BE2C (cell line): Measurements from ENCODE around the gene RBM38.

Experiments
- DNase-seq: peaks from one replicate; pipeline ENCODE4 v3.0.0-alpha.2; 2020
- H3K27me3 ChIP-seq: fragments of 250-450 bp; sonication (Bioruptor Pico); 2 replicates; pipeline ENCODE4 v1.5.1; 2020; ENCODE audit warnings: mild to moderate bottlenecking
- H3K36me3 ChIP-seq: fragments of 250-450 bp; sonication (Bioruptor Pico); 2 replicates; pipeline ENCODE4 v1.5.1; 2020; ENCODE audit warnings: mild to moderate bottlenecking
- H3K4me1 ChIP-seq: fragments of 250-450 bp; sonication (Bioruptor Pico); 2 replicates; pipeline ENCODE4 v1.5.1; 2020
- H3K4me3 ChIP-seq: 2 replicates; pipeline ENCODE4 v1.5.1; 2011; ENCODE audit warnings: low read depth, low read length
- H3K9me3 ChIP-seq: fragments of 250-450 bp; sonication (Bioruptor Pico); 2 replicates; pipeline ENCODE4 v1.5.1; 2020
- TF ChIP-seq, protein P1 (sequence below): IDR thresholded peaks from 2 replicates; pipeline ENCODE4 v1.5.1; 2012; ENCODE audit warnings: mild to moderate bottlenecking, low read depth, low read length

Gene RBM38

DNA sequence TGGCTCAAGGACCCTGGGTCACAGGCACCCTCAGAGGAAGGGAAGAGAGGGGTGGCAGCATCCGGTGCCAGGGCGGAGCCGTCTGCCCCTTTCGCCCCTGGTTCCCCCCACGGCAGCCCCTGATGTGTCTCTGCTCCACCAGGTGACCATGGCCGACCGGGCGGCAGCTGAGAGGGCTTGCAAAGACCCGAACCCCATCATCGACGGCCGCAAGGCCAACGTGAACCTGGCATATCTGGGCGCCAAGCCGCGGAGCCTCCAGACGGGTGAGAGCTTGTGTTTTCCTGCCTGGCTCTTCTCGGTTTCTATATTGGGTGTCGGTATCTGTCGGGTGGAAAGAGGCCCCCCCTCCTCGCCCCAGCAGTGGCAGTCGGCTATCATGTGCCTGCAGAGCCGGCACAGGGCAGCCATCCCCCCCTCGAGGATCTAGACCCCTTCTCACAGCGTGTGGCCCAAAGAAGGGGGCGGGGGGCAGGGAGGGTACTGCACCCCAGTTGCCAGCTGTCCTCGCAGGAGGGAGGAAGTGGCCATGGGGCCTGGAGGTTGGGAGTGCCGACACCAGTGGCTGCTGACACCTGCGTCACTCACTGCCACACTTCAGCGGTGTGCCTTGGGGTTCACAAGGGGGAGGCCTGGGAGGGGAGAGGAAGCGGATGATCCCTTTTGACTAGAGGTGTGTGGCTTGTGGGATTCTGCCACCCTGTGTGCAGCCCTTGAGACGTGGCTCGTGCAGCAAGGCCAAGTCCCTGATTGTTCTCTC, 1.5 kb downstream of the RBM38 start:
- peaks cover 4% of the 10 kb centered on the region for H3K4me1 ChIP-seq
- peaks cover 3% of the 10 kb centered on the region; the same call in 1 of the 2 replicates for H3K9me3 ChIP-seq
- H3K36me3 ChIP-seq, result peaks cover 25% of the 10 kb centered on the region
- TF ChIP-seq, protein P1, sequence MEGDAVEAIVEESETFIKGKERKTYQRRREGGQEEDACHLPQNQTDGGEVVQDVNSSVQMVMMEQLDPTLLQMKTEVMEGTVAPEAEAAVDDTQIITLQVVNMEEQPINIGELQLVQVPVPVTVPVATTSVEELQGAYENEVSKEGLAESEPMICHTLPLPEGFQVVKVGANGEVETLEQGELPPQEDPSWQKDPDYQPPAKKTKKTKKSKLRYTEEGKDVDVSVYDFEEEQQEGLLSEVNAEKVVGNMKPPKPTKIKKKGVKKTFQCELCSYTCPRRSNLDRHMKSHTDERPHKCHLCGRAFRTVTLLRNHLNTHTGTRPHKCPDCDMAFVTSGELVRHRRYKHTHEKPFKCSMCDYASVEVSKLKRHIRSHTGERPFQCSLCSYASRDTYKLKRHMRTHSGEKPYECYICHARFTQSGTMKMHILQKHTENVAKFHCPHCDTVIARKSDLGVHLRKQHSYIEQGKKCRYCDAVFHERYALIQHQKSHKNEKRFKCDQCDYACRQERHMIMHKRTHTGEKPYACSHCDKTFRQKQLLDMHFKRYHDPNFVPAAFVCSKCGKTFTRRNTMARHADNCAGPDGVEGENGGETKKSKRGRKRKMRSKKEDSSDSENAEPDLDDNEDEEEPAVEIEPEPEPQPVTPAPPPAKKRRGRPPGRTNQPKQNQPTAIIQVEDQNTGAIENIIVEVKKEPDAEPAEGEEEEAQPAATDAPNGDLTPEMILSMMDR, result no peak
- peak overlapping the region; percentile 54 for H3K4me3 ChIP-seq
- DNase-seq, result no peak
- H3K27me3 ChIP-seq, result no peaks in the 10 kb centered on the region

DNA sequence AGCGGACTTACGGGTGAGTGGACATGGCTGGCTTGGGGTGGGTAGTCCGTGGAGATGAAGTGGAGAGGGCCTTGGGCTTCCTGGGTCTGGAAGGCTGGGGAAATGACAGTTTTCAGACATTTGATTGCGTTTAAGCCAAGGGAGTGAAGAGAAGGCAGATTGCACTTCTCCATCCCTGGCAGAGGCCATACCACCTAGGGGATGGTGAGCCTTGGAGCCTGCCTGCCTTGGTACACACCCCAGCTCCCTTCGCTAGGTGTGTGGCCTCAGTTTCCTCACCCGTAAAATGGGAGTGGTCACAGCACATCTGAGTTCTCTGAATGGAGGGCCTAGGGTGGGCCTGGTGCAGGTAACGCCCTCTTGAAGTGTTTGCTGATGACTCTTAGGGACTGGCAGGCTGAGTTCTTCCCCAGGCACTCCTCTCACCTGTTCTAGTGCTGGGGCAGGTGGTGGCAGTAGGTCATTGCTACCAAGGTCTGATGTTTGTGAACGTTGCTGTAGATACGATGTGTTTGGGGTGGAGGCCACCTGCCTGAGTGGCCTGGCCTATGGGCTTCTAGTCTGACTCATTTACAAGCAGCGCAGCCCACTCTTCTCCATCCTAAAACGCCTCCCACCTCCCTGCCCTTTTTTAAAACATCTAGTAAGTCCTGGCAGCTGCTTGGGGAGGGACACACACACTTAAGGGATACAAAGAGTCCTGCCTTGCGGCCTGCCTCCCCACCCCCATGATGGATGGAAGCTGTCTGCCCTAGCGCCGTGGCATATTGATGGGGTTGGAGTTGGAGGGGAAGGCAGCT, 2.3 kb downstream of the RBM38 start:
- Histone ChIP-seq H3K27me3 (no peaks in the 10 kb centered on the region), H3K4me3 (no peak overlapping the region), H3K36me3 (peaks cover 25% of the 10 kb centered on the region), H3K4me1 (peaks cover 9% of the 10 kb centered on the region), H3K9me3 (peaks cover 3% of the 10 kb centered on the region; the same call in 1 of the 2 replicates)
- no peak for DNase-seq
- TF ChIP-seq, protein P1, result no peak

DNA sequence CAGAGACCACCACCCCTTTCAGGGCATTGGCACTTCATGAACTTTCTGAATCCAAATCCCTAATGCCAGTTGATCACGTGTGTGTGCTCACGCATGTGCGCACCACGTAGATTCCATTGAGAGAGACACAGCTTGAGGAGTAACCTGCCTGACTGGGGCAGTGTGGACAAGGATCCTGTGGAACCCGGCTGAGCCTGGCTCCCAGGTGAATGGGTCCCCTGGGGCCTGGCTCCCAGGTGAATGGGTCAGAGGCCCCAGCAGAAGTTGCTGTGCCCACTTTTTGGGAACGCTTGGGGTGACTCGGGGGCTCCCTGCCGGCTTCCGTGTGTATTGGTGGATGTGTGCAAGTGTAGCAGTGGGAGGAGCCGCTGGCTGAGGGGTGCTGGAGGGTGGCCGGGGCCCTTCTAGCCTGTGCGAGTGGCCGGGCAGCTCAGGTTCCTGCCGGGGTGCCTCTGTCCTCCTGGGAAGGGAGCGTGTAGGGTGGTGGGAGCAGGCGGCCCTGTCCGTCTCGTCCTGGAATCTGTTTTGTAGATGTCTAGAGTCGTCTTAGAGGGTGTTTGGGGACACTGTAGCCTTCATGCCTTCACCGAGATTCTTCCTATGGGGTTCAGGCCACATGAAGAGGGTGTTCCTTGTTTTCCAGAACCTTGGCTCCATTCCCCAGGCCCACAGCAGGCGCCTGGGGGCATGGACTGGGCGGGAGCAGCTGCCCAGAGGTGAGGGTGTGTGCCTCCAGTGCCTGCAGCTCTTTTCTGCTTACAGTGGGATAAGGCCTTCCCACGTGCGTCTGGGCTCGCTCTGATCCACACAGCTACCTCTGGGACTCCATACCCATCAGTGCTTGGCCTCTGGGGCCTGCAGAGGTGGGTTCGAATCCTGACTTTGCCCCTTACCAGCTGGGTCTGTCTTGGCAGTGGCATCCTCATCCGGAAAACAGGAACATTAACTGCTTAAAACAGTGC, 3.2 kb downstream of the RBM38 start:
- peaks cover 10% of the 10 kb centered on the region for H3K4me1 ChIP-seq
- H3K9me3 ChIP-seq, result peaks cover 3% of the 10 kb centered on the region; the same call in 1 of the 2 replicates
- H3K4me3 ChIP-seq, result no peak overlapping the region
- TF ChIP-seq, protein P1, result no peak
- no peaks in the 10 kb centered on the region for H3K27me3 ChIP-seq
- no peak for DNase-seq
- peaks cover 25% of the 10 kb centered on the region for H3K36me3 ChIP-seq

DNA sequence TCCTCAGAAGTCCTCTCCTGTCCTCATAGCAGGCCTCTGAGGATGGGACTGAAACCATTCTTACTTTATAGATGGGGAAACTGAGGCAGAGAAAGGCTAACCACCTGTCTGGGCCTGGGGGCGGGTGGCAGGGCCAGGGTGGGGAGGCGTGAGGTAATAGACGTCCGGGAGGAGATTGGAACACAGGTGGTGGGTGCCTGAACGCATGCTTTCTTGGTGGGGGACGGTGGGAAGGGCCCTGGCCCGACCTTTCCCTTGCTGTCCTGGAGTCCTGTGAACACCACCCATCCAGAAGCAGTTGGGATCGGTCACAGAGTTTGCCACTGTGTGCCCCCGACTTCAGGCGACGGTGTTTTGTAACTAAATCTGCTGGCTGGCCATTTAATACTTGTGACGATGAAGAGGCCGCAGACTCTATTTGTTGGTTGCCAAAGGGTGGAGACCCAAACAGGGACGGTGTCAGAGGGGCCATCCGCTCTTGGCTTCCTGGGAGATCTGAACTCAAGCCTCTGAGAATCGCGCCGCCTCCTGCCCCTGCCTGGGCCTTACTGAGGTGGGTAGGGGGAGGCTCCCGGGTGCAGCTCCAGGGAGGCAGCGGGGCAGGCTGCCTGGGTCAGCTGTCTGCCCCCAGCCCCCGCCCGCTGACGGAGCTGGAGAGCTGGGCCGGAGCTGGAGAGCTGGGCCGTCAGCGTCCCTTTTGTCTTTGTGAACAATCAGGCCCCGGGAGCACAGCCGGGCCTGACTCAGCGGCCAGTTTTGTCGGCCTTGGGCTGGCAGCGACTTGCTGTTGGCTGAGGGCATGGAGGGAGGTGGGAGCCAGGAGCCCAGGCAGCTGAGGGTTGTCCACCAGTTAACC, 4.1 kb downstream of the RBM38 start:
- no peak for DNase-seq
- Histone ChIP-seq H3K4me1 (peaks cover 14% of the 10 kb centered on the region), H3K27me3 (no peaks in the 10 kb centered on the region), H3K36me3 (peaks cover 25% of the 10 kb centered on the region), H3K4me3 (no peak overlapping the region), H3K9me3 (peaks cover 3% of the 10 kb centered on the region; the same call in 1 of the 2 replicates)
- TF ChIP-seq, protein P1, result no peak

DNA sequence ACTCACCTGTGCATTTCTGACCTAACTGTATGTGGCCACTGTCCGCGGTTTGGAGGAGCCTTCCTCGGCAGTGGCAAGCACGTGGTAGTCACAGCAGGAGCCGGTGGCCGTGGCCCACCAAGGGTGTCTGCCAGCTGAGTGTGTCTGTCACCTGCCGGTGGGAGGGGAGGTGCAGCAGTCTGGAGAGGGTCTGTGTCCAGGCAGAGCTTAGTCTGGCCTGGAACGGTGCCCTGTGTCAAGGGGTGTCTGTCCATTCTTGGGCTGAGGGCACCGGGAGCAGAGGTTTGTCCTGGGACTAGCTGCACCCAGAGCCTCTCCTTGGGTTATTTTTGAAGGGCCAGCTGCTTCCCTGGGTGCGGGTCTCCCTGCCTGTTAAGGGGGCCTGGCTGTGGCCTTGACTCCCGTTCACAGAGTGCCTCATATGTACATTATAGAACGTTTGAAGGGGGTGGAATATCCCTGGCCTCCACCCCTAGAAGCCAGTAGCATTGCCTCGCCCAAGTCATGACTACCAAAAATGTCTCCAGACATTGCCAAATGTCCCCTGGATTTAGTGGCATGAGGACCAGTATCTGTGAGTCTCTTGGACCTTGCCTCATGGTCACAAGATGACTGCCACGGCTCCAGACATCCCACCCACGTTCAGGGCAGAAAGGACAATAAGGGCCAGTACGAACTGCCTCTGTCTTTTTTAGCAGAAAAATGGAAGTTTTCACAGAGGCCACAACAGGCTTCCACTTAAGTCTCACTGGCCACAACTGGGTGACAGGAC, 5.2 kb downstream of the RBM38 start:
- peaks cover 25% of the 10 kb centered on the region for H3K36me3 ChIP-seq
- H3K27me3 ChIP-seq, result no peaks in the 10 kb centered on the region
- DNase-seq, result no peak
- TF ChIP-seq, protein P1, result no peak
- H3K4me1 ChIP-seq, result peaks cover 14% of the 10 kb centered on the region
- H3K4me3 ChIP-seq, result no peak overlapping the region
- no peaks in the 10 kb centered on the region for H3K9me3 ChIP-seq
